Superior temporal gyrus (tissue), 1 donor: ENCODE results near the gene DGKI.

Experiments used
- DNase-seq: peaks from one replicate; pipeline ENCODE4 v3.0.0-alpha.2; 2016; ENCODE audit errors: extremely low spot score

The DGKI gene

DNA sequence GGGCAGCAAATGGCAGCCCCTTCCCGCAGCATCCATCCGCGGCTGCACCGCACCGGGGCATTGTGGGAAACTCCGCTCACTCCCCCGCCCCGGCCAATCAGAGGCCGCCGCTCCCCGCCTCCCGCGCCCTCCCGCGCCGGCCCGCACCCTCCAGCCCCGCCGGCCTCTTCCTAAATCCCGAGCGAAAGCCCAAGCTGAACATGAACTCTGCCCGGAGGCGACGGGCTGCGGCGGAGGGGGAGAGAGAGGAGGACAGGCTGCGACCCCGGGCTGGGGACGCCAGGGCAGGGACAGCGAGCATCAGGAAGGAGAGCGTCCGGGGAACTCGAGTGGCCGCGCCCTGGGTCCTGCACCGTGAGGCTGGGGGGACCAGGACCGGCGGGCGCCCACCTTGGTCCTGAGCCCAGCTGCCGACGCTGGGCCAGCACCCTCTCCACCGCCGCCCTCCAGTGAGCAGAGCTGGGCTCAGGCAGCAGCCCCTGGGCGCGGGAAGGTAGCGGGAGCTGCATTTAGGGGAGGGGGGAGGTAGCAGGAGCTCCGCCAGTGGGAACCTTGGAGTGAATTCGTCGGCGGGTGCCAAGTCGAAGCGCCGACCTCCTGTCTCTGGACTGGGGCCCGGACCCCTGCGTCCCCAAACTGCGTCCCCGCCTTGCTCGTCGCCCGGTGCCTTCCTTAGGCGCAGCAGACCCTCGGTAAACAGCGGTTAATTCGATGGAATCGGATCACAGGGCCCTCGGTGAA, at the start of gene DGKI:
Gene DGKI (minus strand): TSS at position 148 of the 741 bp plus-strand sequence.
- peak; percentile 79 for DNase-seq

DNA sequence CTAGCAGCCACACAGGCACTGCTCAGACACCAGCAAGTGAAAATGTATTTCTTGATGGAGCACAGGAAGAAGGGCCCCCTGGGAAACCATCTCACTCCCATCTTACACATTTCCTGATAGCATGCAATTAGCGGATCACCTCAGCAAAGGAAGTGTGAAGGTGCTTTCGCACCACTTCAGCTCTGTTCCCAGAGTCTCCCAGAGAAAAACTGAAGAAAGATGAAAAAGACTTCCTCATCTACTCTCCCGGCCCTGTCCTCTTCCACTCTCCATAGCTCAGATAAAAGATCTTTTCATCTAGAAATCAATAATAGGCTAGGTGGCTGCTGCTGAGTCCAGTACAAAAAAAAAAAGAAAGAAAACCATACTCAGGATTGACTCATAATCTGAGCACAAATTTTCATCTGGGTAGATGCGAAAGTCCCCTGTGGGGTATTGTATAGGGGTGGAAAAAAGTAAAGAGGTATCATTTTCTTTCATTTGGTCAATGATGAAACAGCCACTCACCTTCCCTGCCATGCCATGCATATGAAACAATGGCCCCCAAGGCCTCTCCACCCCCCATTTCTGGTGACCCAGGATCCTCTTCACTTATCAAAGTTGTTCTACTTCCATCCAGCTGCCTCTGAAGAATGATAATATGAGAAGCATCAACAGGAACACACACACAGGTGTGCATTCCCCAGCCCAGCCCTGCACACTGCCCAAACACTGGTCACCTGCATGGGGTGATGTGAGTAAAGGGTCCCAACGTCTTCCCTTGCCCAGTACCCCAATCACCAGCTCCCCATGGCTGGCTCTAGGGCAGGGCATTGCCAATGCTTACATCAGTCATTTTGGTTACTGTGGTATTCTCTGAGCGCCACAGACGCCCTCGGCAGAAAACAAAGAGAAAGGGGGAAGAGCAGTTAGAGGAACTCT, 48.8 kb upstream of the DGKI start:
- no peak for DNase-seq

DNA sequence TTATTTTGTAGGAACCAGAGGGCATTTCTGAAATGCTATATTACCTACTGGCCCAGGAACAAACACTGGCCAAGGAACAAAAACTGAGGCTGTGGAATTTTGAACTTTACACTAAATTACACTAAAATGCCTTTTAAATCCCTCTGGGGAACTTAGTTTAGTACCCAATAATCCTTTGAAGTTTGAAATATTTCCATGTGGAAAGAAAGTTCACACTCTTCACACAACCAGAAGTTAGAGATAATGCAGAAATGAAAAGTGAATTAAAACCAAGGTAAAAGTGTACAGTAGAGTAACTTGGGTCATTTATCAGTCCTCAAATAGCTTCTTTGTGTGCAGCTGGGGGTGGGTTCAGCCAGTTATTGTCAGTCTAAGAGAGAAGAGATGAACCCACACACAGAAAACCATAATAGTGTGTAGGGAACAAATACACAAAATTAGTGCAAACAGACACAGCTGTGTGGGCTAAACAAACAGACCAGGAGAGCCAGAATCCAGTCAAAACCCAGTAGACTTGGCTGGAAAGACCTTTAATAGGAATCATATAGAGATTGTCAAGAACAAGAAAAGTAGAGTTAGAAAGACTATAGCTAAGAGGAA, 46.5 kb upstream of the DGKI start:
- no peak for DNase-seq

DNA sequence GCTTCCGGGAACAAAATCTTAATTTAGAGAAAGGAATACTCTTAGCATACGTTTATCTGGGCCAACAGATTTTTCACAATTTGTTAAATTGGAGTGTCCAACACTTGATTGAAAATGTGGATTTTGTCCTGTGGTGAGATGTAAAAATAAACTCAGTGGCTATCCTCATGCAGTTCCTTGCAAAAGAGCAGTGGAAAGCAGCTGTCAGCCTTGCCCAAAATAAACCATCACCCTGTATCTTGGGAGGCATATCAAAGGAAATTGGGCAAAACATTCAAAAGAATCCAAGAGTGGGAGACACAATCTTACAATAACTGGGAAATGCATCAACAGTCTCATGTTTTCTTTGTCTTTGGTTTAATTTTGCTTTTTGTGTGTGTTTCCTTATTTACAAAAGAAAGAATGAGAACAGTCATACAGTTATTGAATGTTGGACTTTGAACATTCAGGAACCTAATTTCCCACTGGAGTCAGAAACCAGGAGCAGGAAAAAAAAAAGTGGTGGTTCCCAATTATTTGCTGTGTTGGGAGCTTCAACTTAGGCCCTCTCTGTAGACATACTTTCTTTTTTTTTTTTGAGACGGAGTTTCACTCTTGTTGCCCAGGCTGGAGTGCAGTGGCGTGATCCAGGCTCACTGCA, 44.4 kb upstream of the DGKI start:
- DNase-seq: no peak

DNA sequence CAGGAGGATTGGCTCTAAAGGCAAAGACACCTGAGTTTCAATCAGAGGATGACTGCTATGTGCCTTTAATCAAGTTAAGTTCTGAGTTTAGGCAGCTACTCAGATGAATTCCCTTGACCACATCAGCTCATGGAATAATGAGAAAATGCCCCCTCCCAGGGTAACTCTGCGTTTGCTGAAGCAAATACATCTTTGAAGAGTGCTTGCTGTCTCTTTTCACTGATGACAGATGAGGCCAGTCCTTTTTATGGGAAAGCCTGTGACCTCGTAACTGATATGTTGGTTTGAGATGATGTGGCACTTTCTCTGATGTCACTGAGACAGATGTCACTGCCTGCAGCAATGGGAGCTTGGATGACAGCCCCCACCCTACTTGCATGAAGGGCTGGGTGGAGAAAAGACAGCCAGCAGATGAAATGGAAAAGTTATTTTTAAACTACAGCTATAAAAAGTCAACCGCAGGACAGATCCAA, 43.7 kb upstream of the DGKI start:
- DNase-seq: no peak

DNA sequence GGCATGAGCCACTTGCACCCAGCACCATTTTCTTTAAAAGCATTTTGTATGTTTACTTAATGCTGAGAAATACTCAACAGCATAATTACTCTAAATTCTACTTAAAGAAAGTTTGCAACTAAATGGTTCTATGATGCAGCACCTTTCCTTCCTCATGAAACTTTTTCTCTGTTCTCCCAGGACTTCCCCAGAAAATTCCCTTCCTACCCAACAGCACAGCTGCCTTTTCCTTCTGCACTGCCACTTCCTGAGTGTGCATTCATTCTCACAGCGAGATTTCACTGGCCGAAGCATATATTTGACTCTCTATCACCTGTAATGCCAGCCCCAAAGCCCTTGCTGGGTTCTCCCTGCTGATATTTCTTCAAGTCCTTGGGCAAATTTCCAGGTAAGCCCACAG, 41.5 kb upstream of the DGKI start:
- no peak for DNase-seq

DNA sequence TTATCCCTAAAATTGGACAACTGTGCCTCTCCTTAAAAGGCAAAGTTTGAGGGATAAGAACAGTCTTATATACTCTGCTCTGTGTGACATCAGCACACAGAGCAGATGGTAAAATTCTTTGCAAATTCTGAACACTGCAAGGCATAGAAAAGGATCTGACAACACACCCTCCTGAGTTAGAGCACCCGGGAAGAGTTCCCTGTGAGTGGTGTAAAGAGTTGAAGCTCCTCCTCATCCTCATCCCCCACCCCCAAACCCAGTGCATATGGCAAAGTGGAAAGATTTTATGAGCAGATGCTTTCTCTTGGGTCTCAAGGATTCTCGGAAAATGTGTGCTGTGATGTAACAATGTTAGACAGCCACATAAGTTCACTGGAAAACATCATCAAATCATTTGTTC, 40.0 kb upstream of the DGKI start:
- no peak for DNase-seq

DNA sequence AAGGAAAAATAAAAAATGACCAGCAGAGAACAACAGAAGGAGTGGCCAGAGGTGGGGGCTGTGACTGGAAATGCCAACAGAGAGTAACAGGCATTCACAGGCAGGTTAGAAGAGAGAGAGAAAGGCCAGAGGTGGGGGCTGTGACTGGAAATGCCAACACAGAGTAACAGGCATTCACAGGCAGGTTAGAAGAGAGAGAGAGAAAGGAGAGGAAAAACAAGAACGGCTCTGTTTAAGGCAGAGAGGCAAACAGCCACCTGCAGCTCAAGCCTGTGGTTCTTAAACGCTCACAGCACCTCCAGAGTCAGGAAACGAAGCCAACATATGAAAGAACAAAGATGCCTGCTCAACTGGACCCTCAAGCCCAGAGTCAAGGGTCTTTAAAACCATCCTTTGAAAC, 39.5 kb upstream of the DGKI start:
- no peak for DNase-seq

DNA sequence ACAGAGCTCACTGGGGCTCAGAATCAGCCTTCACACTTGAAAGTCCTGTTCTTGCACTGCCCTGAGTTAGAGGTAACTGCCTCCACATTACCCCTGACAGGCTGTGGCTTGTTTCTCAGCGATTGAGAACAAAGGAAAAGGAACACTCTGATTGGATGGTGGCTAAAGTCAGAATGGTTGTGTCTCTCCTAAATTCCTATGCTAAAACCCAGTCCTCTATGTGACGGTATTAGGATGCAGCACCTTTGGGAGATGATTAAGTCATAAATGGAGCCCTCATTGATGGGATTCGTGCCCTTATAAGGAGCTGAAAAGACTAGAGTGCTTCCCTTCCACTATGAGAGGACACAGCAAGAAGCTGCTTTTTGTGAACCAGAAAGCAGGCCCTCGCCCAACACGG, 38.9 kb upstream of the DGKI start:
- DNase-seq: no peak

DNA sequence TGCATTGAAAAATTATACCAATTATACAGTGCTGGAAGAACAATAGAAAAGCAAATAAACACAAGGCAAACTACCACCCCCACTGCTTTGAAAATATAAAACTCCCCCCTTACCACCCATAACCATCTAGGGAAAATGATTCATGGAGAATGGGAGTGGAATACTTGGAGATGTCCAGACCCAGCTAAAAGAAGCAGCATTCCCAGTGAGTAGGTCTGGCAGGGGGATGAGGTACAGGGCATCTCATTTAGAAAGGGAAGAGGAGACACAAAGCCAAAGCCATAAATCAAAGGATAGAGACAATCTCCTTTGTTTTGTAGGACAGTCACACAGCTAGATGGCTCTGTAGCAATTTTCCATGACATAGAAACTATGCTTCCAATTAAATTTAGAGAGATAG, 36.0 kb upstream of the DGKI start:
- no peak for DNase-seq

DNA sequence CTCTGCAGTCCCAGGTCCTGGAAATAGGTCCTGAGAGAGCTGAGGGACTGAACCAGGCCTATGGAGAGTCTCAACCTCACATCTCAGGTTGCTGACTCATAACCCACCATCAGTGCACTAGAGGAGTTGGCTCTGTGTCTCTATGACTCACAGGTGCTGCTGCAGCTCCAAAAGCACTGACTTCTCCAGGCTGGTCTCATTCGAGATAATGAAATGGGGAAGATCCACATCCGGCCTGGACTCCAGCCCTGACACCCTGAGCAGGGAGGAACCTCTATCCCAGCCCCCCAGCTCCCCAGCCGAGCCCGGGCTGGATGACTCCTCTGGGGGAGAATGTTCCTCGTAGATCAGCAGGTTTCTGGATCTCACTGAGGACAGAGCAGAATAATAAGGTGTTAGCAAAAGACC, 35.5 kb upstream of the DGKI start:
- DNase-seq: no peak

DNA sequence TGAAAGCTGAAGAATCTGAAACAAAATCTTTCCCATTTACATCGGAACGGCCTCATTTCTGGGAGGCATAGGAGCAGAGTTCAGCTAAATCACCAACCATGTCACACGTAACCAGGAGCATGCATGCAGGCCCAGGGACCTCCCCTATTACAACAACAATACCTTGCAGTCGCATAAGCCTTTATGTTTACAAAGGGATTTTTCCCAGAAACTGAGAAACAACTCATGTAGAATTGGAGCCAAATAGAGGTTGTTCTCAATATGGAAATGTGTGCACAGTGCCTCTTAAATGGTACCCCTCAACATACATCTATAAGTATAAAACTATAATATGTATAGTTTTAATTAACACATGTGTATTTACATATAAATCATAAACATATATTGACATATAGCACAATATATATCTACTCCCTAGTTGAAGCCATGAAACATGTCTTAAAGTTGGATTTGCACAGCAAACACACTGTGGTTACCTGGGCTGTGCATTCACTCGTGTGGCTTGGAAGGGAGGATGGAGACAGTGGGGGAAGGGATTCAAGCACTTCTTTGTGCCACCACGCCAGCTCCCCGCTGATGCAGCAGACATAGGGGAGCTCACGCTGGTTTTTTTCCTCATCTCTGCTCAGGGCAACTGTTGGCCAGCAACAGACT, 35.0 kb upstream of the DGKI start:
- no peak for DNase-seq

DNA sequence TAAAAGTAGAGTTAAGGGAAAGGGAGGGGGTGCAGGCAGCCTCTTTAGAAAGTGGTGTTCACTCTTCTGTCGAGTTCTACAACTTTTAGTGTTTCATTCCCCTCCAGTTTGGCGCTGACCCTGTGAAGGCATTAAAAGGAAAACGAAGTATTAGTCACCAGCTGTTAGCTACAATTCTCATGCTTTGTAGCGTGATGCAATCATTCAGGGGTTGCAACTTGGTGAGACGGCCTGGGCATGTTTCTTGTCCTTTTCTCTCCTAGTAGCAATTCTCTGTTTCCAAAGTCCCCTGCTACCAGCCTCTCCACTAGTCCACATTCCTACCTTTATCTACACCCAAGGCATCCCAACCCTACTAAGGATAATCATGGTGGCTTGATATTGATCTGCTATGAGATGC, 33.7 kb upstream of the DGKI start:
- DNase-seq: no peak

DNA sequence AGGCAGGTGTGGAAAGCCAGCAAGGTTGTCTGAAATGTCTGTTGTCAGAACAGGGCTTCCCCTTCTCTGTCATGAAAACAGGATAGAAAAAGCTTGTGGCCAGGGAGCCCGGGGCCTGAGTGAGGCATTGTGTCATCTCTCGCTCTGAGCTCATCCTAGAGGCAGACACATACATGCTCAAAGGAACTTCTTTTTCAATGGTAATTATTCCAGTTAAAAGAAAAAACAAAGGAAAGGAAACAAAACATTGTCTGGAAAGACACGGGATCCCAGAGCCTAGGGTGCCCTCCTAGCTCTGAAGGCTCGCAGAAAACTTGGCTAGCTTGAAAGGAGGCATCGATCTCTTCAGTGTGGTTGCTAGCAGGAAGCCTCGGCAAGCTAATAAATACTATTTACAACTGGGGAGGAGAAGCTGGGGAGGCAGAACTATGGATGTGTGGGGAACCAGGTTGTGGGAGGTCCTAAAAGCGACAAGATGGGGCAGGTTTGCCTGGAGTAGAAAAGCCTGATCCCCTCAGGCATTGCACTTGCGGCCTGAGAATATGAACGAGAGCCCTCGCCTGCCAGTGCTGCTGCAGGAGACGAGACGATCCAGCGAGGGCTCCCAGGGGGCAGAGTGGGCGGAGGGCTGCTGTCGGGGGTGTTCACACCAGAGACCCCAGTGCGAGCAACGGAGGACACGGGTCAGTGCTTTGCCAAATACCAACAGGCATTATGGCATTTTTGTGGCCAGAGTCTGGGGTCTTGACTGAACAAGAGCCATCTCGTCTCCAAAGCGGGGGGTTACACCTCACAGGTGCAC, 32.8 kb upstream of the DGKI start:
- DNase-seq: no peak

DNA sequence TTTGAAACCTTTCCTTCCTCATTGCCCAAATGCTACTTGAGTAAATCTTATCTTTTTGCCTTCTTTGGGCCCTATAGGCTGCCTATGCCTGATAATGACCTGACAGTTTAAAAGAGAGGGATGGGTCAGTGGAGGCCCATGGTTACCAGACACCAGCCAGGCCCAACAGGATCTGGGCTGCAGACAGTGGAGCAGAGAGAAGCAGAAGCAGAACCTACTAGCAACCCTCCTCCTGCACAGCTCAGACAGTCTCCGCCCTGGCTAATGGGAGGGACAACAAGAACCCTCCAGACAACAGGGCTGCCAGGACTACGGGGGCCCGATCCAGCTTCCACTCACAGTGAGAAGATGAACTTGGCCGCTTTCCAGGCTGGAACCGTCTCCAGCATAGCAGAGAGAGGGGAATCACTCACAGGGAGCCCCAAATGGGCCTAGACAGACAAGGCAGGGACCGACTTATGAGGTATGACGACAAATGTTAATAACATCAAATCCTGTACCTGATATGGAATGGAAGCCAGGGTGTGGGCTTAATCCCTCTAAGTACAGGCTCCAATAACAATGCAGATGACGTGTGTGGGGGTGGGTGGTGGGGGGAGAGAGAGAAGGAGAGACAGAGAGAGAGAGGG, 31.7 kb upstream of the DGKI start:
- no peak for DNase-seq

DNA sequence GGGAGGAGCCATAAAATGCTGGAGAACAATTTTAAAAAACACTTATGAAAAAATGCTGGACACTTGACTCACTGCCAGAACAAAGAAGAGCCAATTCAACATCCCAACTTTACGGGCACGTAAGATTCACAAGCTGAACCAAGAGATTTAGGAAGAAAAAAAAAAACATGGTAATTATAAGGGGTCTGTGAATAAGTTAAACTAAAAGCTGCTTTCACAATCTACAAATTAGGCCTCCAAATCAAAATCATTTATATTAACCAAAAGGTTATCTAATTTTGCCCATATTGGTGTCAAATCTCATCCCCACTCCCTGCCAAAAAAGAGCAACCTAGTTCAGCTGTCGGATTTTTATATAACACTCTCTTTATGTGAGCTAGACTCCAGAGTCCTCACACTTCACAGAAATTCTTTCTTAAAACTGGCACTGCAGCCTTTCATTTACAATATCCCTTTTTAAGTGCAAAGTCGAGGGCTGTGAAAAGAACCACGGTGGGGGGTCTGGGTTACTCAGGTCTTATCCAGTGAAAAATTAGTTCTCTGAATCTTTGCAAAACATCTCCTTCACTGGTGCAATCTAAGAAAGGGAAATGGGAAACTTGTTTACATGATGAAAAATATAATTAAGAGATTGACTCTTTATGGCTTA, 30.4 kb upstream of the DGKI start:
- DNase-seq: no peak

DNA sequence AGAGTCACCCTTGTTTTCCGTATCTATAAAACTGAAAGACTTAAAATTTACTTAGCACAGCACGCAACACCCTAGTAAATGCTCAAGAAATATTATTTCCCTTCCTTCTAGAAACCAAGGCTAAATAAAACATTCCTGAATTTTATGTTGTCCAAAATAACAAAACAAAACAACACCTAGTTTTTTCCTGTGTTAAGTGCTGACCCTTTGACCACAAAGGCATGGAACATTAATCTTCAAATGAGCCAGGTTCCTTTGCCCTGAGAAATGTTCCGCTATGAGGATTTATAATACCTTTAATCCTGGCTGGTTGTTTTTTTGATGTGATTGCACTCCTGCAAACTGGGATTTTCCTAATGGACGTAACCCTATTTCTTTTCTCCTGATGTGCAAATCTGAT, 29.0 kb upstream of the DGKI start:
- no peak for DNase-seq

DNA sequence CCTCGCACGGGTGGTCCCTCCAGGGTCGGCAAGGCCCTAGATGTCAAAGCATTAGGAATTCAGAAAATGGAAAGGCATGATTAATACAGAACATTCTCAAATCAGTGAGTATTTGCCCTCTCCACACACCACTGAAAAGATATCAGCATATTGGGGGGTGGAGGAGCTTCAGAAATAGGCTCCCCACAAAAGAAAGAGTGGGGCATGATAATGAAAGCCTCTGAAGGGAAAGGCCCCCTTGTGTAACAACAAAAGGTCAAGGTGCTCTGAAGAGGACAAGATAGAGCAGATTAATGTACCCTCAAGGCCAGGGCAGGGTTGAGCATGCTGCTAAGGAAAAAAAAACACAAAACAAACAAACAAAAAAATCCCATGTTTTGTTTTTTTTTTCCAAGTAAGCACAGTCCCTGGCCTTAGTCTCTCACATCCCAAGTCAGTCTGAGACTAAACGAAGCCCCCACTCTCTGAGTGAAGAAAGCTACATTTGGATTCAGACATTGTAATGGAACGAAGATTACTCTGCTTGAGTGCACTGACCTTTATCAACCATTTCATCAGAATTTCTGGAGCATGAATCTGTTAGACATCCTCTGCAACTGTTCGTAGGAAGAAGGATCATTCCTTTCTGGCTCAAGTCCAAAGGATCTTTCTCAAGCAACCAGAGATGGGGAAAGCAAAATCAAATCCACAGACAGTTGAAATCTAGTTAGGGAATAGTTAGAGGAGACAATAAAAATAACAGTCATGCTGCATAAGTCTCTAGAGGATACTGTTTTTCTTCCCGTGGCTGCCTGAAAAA, 27.4 kb upstream of the DGKI start:
- no peak for DNase-seq

DNA sequence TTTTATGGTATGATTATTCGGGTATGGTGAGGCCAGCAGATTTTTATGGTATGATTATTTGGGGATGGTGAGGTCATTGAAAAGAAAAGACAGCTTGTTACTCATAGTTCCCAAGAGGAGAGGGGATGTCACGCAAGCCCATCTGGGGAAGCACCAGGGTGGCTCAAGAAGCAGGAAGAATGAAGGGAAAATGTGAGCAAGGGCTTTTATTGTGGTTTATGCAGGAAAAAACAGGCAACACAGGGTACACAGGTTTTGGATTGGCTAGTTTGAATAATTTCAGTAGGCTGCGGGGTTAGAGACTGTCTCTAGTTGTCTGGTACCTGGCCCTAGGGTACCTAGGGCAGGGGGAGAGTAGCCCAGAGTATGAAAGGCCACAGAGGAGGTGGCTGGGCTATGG, 26.8 kb upstream of the DGKI start:
- DNase-seq: no peak
